GM21367 (cell line): ENCODE measurements around the gene RFX8.
"Not testable (repeated sequence)": the region's sequence is repeated elsewhere in the genome, so short reads cannot be mapped to it uniquely, and the experiment has no call there.

Source experiments
- ATAC-seq: cut with Tn5 transposase; IDR thresholded peaks from one replicate; pipeline ENCODE4 v1.9.1; 2021; ENCODE audit not compliant: unreplicated experiment

Gene RFX8

DNA sequence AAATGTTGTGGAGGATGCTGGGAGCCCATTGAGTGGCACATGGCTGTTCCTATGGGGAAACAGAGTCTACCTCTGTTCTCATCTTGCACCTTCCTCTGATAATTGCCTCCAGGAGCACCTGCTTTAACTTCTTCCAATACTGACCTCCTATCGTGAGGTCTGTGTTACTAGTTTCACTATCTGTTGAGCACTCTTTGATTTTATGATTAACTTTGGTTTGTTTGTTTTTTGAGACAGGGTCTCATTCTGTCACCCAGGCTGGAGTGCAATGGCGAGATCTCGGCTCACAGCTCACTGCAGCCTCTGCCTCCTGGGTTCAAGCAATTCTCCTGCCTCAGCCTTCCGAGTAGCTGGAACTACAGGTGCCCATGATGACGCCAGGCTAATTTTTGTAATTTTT, 12.1 kb upstream of the RFX8 start:
- no peak for ATAC-seq

DNA sequence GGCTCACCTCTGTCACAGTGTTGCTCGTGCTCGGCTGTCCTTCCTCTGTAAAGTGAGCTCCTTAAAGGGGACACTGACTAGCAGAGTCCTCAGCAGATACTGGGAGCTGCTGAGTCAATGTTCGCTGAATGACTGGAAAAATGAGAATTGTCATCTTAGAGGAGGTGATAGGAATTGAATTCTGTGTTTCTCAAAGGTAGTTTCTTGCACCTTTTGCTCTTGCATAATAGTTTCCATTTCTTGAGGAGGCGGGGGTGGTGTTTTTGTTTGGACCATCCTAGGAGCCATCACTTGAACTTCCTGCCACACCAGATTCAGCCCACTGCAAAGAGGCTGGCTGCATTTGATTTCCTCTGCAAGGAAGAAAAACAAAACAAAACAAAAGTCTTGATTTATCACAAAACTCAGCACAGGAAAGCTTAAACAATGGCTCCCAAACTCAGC, 11.4 kb upstream of the RFX8 start:
- ATAC-seq = no peak

DNA sequence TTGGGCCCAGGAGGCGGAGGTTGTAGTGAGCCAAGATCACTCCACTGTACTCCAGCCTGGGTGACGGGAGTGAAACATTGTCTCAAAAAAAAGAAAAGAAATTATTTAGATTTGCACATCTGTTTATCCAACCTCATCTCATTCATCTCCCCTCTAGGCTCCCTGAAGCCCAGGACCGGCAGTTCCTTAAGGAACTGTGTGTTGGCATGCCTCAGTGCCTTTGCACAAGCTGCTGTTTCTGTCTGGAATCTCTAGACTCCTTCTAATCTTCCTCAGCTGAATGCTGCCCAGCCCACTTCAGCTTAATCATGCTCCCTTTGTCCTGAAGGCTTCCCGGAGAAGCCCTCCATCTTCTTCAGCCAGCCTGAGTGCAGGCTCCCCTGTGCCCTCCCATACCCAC, 10.9 kb upstream of the RFX8 start:
- ATAC-seq = no peak

DNA sequence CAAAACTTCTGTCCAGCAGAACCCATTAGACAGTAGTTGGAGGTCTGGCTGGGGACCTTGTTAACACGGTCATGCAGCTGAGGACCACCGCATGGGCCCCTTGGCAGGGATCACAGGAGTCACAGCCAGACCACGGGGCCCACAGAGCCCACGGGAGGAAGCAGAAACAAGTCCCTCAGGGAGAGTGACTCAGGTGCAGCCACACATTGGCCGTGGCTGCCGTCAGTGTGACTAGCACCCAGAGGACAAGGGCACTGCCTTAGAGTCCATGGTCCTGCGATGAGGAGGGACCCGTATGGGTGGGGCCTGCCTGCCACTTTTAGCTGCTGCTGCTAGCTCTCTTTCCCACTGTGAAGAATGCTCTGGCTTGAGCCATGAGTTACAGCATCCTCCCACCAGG, 5.9 kb upstream of the RFX8 start:
- no peak for ATAC-seq

DNA sequence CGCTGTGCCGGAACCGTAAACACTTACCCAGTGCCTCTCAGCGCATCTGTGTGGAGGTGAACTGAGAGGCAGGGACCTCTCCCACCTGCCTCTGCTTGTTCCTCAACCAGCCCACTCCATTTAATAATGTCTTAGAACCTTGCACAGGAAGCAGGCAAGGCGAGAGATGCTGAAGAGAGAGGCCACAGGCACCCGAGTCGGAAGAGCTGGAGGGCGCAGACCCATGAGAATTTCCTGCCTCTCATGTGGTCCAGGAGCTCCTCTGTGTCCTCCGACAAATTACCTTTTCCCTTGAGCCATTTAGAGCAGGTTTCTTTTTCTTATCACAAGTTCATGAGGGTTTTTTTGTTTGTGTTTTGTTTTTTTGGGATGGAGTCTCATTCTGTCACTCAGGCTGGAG, 4.9 kb upstream of the RFX8 start:
- ATAC-seq = no peak

DNA sequence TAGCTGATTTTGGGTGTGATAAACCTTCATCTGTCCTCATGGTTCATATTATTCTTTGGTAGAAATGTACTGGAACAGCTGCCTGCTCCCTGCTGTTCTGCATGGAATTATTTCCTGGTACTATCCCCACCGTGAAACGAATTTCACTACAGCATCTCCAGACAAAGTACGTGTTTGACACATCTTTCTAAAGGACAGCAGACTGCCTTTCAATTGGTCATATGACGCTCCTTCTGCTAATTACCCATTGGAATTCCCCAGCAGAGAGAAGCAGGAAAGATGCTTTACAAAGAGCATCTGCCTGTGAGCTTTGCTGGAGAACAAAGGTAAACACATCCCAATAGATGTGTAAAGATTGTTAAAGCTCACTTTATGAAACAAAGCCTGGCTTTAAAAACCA, 4.4 kb upstream of the RFX8 start:
- ATAC-seq = no peak

DNA sequence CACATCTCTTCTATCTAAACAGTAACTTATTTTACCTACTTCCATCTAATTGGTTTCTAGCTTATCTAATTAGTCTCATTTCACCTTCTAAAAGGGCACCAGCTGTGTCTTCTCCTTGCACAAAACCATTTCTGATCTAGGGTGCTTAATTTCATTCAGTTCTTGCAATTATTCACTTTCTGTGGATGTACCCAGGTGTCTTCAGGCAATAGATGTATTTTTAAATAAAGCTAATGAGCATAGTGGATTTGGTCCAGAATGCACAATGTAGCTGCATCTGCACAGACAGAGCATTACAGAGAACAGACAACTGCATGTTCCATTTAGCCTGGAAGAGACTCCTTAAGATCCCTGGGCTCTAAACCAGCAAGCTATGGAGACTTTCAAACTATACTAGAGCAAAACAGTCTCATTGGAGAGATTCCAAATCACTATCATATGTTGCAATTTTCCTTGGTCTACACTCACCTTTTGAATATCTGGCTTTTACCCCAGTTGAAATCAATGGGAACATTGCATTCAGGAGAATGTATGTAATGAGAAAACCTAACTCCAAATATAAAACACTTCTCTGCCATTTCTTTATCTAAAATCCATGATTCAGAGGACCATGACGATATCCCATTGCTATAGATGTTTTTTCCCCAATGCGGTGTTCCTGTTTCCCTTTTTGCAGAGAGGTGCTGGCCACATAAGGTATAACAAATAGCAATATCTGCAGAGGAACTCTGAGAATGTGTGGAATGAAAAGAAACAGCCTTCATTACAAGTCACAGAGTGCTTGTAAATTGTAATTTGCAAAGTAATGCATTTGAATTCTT, 3.5 kb upstream of the RFX8 start:
- ATAC-seq = no peak

DNA sequence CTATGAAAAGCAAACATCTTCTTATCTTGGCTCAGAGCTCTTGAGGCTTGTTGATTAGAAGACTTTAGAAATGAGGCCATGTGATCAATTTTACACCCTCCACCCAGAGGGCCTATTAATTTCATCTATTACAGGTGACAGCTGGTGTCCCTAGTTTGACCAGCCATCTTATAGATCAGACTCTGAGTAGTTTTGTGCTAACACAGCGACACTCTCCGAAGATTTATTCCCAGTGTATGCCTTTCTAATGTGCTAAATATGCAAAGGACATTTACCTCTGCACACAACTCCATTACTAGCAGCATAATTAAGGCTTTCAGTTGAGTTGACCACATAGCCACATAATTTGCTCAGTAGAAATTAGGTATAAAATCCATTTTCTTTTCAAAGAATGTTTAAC, 2.6 kb upstream of the RFX8 start:
- ATAC-seq = no peak

DNA sequence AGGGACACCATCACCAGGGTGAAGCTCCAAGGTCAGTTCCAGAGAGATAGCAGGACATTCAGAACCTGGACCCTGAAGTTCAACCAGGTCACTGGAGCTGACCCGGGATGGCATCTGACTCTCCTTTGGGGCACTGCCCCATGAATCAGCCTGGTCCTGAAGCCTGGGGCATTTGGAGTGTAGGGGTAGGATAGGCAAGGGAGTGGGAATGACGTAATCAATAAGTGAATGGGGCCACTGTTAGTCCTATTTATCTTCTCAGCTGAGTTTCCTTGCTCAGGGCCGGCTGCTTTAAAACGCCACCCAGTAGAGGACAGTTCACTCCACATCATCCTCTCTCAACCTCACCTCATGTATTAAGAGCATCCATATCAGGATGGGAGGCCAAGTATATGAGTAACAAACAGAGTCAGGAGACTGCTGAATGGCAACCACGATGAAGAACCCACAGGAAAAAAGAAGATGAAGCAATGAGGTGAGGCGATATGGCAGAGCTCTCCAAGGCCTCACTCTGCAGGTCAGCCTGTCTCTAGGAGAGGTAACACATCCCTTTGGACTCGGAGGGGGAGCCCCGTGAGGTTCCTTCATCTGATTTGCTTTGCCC, 1.8 kb upstream of the RFX8 start:
- ATAC-seq = no peak

DNA sequence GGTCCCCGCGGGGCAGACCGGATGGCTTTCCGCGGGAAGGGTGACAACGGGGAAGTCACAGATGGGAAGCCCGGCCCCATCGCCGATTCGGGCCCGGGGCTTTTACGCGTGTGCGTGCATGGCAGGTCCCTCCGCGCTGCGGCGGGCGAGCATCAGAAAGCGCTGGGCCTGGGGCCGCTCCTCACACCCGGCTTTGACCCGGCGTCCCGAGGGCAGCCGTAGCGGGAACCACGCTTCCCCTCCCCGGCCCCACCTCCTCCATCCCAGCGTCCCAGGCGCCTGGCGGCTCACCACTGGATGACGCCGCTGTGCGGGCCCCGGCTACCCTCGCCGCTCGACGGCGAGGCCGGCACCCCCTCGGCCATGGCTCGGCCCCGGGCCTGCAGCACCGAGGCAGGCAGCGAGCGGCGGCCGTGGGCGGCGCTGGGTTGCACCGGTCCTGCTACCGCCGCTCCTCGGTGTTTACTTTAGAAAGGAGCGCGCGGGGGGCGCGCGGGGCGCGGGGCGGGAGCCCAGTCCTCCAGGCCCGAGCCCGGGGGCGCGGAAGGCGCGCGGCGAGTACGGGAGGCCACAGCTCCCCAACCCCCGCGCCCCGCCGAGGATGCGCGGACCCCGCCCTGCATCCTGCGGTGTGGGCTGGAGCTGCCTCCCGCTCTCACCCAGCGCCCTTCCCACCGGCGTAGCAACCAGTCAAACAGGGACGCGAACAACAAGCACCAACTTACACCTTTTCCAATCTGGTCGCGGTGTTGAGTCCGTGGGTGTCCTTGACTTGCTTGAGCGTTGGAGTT, 806 bp downstream of the RFX8 start:
- no peak for ATAC-seq

DNA sequence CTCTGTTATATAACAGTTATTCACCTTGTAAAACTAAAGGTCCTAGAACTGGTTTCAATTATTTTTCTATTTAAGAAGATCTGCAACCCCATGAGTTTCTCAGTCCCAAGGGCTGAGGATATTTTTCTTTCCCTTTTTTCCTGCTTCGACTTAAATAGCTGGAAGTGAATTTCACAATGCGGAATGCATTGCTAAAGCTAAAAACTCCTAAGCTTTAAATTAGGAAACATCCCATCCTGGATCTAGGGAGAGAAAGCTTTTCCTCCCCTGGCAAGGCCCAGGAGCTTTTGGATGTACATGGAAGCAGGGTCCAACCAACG, 1.4 kb downstream of the RFX8 start:
- no peak for ATAC-seq

DNA sequence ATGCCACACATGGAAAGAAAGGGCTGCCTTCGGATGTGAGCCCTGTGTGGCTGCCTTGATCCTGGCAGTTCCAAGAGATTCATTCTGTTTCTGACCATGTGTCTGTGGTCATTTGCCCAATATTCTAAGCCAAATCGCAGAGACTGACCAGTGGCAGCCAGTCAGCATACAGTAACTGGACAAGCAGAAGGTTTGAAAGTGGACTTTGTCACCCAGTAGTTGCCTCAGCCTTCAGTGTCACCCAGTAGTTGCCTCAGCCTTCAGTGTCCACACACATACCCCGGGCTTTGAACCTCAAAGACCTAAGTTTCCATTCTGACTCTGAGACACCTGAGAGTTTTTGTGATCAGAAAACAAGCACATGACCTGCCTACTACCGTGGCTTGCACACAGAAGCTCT, 5.0 kb downstream of the RFX8 start:
- ATAC-seq = no peak

DNA sequence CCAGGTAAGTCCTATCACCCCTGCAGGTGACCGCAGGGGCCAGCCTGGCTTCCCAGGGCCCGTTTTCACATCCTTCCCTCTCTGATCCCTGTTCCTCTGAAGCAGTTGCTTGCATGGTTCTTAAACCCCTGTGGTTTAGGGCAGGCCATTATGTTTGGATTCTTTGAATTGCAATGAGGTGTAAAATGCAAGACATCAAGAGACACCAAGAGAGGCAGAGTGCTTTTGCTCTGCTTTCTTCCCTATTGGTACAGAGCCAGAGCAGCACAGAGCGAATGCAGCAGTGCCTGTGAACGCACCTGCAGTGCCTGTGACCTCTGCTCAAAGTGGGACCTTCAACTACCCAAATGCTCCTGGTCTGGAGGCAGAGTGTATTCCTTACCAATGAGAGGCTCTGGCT, 7.6 kb downstream of the RFX8 start:
- no peak for ATAC-seq

DNA sequence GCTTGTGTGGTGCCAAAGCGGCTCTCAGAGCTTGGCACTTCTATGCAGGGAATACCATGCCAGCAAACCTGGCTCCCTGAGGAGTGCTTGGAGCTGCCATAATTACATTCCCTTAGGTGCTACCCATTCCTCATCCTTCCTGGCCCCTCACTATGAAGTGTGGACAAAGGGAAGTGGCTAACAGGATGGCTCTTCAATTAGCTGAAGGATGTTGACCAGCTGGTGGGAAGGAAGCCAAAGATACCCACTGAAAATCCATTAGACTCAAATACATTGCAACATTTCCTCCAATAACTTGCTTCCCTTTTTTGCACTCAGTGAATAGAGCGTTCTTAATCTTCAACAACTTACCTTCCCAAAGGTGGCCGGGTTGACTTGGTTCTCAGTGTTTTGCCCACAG, 8.5 kb downstream of the RFX8 start:
- no peak for ATAC-seq

DNA sequence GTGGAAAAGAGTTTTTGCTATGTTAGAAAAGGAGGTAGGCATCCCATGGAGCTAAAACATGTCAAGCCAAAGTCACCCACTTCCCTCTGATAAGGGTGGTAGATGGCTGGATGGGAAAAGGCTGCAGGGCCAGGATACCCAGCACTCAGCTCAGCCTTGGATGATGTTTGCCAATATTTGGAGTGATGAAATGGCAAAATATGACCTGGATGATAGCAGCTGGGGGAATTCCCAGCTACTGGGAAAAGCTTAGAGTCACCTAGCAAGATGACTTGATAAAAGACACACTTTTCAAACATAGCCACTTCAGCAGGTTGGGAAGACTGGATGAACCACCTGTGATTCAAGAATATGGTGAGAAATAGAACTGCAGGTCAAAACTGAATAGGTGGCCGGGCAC, 10.1 kb downstream of the RFX8 start:
- no peak for ATAC-seq

DNA sequence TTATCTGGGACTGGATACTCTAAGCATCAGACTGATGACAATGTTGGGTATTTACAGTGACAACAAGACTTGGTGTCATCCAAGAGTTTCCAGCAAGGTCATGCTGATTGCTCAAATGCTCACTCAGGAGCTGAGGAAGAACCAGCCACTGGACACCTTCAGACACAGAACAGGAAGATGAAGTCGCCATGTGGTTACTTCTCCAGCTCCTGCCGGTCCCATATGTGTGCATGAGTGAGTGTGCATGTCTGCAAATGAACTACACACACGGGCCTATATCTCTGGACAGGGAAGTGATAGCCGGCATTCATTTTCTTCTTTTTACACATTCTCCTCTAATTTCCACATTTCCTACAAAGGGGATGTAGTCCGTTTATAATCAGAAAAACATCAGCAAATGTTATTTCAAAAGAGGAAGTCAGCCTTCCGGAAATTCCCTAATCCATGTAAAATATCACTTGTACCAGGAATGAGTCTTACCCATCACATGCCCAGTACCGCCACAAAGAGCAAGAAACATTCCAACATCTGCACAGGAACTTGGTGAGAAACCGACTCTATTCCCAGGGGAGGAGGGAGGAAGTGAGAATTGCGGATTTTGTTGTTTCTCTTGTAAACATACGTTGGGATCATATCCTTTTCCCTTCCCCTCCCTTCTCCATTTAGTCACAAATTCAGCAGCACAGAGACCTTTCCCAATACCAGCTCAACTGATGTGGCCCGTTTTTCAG, 10.8 kb downstream of the RFX8 start:
- no peak for ATAC-seq

DNA sequence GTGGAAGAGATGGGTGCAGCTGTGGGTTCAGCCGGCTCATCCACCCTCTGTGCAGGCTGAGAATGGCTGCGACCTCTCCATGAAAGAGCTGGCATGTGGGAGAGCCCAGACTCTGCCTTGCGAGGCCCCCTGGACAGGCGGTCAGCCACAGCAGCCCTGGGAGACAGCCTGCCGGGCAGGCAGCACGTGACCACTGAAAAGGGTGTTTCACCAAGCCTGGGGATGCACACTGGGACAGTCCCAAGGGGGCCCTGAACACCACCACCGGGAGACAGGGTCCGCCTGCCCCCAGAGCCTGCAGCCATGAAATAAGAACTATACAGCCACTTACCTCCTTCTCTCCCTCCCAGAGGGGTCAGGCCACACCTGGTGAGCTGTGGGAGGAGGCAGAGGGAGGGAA, 11.5 kb downstream of the RFX8 start:
- no peak for ATAC-seq

DNA sequence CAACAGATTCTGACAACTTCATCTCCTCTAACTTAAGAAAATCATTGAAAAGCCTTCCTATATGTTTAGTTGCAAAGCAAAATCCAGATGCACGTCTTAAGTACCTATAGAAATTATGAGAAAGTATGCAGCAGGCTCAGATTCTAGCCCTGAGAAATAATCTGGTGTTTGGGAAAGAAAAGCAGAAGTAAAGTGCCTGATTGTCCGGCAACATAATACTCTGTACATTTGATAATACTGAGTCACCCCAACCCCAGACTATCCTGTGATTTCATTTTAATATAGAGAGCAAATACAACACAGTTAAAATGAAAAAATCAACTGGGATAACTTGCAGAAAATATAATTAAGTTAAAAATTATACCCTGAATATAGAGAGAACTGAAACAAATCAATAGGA, 13.5 kb downstream of the RFX8 start:
- no peak for ATAC-seq

DNA sequence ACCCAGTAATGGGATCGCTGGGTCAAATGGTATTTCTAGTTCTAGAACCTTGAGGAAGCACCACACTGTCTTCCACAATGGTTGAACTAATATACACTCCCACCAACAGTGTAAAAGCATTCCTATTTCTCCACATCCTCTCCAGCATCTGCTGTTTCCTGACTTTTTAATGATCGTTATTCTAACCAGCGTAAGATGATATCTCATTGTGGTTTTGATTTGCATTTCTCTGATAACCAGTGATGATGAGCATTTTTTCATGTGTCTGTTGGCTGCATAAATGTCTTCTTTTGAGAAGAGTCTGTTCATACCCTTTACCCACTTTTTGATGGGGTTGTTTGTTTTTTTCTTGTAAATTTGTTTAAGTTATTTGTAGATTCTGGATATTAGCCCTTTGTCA, 20.5 kb downstream of the RFX8 start:
- ATAC-seq = not testable (repeated sequence)

DNA sequence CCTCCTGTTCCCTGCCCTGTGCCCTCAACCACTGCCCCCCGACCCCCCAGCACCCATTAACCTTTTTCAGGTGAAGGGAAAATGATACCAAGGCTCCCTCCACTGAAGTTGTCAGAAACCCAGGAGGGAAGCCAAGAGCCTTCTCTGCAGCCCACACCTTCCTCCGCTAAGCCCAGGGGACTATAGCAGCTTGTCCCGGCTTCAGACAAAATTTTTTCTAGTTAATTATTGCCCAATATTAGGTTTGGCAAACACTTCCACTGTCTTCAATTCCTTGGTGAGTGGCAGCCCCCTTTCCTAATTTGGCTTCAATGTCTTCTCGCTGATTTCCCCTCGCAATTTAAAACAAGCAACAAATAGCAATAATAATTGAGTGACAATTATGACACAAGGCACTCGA, 23.9 kb downstream of the RFX8 start:
- ATAC-seq = no peak

DNA sequence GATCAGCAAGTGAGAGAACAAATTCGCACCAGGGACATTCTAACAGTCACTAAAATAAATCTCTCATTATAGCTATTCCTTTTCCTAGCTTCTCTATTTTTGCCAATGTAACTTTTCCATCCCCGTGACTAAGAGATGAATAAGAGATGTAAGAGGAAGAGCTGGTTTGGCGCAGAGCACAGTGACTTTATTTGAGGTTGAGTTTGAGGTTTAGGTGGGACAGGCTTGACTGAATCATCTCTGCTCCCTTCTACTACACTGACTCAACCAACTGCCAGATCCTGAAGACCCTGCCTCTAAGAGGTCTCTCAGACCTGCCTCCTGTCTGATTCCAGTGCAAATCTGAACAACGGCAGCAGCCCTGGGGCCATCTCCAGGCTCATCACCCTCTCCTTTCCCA, 28.0 kb downstream of the RFX8 start:
- no peak for ATAC-seq

DNA sequence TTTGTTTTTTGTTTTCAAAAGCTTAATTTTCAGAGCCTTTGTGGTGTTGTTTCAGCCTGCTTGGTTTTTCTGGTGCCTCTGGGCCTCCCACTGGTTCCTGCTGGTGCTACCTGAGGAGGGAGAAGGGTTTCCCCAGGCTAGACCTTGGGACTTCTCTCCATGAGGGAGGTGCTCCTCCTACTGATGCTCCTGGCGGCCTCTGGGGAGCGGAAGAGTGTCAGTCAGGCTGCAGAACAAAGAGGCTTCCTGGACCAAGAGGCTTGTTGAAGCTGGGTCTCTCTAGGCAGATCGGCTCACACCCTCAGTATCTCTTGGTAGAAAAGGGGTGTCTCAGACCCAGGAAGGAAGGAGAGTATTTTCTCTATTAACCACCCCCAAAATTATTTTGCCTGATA, 32.2 kb downstream of the RFX8 start:
- no peak for ATAC-seq
